ENCODE results near the gene WDR35.
A peak's percentile ranks its signal among the peaks of the same experiment; 100 is the strongest.
"Not testable (repeated sequence)": the region's sequence is repeated elsewhere in the genome, so short reads cannot be mapped to it uniquely, and the experiment has no call there.

The WDR35 gene

GRCh38 chr2:19890104-19890503 is 99.8 kb downstream of the WDR35 start:
- no peak for DNase-seq

GRCh38 chr2:19888831-19889230 is 101.1 kb downstream of the WDR35 start:
- DNase-seq = no peak

GRCh38 chr2:19887510-19887909 is 102.4 kb downstream of the WDR35 start:
- no peak for DNase-seq

DNA sequence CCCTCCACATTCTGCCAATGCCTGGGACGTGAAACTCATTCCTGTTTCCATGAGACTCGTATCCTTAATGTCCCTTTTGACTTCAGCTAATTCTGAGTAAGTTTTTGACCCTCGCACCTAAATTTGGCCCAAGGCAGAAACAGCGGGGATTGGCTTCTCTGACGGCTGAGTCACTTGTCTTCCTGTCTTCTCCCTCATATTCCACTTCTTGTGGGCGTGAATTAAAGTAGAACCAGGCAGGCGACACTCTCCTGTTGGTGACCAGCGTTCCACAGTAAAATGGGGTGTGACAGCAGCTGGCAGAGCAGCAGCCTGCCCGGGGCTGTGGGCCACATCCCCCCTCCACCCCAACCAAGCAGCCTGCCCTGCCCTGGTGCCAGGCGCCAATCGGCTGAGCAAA is 103.6 kb downstream of the WDR35 start:
- no peak for DNase-seq

GRCh38 chr2:19885791-19886190 is 104.1 kb downstream of the WDR35 start:
- no peak for DNase-seq

- DNase-seq = no peak
These were observed 105.8 kb downstream of the WDR35 start for GRCh38 chr2:19883971-19884720.

DNA sequence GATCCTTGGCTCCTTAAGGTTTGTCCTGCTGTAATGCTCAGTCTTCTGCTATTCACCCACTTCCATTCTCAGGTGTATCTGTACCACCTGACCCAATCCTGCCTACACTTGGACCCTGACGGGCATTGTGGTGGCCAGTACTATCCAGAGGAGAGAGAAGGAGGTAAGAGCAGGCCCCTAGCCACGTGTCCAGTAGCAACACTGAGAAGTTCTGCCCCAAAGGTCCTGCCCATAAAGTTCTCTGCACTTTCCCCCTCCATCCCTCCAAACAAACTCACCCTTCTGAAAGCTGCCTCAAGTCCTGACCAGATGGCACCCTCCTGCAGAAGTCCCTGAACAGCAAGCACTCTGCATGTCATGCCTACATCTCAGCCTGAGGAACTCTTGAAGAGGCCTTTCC is 106.4 kb downstream of the WDR35 start:
- DNase-seq = no peak

- DNase-seq = no peak
These were observed 107.6 kb downstream of the WDR35 start for GRCh38 chr2:19882286-19882685.

DNA sequence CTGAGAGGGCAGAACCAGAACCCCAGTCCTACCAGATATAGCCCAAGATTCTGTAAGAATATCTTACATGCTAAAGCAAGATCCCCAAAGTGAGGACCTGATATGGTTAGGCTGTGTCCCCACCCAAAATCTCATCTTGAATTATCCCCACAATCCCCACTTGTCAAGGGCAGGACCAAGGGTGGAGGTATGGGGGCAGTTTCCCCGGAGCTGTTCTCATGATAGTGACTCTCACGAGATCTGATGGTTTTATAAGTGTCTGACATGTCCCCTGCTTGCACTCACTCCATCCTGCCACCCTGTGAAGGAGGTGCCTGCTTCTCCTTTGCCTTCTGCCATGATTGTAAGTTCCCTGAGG is 108.0 kb downstream of the WDR35 start:
- DNase-seq = no peak

GRCh38 chr2:19881221-19881907 is 108.5 kb downstream of the WDR35 start:
- no peak for DNase-seq

- not testable (repeated sequence) for DNase-seq
These were observed 109.7 kb downstream of the WDR35 start for GRCh38 chr2:19880191-19880590.

GRCh38 chr2:19879120-19879519 is 110.8 kb downstream of the WDR35 start:
- DNase-seq = no peak

DNA sequence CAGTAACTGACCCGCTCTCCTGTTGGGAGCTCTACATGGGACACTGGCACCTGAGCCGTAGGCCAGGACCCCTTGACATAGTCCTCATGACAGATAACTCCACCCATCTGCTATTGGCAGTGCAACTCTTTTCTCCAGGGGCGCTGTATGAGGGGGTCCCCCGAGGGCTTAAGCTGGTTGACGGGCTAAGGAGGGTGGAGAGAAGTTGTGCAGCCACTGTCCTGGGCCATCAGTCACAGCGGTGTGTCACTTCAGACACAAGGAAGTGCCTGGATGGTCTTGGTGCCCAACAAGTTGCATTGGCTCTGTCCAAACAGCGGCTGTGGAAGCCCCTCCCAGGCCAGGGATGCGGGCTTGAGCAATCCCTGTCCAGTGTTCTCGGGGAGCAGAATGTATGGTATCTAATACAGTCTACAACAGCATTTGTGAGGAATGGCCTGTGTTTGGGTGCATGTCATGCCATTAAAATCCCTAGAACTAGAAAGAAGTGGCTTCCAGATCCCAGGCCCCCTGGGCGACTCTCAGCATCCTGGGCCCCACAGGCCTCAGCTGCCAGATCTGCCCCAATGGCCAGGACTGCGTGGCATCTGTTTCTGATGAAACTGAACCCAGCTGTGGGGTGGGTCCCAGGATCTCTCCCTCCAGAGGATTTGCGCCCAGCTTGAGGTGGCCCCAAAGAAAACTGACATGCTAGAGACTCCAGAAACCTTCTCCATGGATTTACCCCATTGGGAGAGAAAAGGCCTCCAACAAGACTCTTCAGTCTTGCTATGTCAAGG is 111.4 kb downstream of the WDR35 start:
- no peak for DNase-seq

- no peak for DNase-seq
These were observed 113.2 kb downstream of the WDR35 start for GRCh38 chr2:19876751-19877150.

- no peak for DNase-seq
These were observed 114.6 kb downstream of the WDR35 start for GRCh38 chr2:19875280-19875679.

GRCh38 chr2:19874726-19875125 is 115.2 kb downstream of the WDR35 start:
- no peak for DNase-seq

- DNase-seq = no peak
These were observed 116.9 kb downstream of the WDR35 start for GRCh38 chr2:19873014-19873413.

GRCh38 chr2:19872302-19872701 is 117.6 kb downstream of the WDR35 start:
- no peak for DNase-seq

DNA sequence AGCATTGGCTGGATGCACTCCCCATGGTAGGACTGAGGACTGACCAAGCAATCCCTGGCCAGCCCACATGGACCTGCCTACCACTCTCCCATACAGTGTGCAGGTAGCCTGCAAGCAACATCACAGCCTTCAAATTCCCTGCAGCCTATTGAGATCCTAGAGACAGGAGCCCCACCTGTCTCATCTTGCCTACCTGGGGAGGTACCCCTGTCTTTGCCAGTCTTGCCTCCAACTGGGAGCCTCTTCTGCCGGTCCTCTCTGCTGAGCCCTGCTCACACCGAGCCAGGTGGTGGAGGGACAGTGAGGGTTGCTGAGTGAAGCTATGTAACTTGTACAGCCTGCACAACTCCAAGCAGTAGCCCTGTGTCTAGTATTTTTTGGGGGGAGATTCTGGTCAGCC is 118.1 kb downstream of the WDR35 start:
- DNase-seq = no peak

- DNase-seq = no peak
These were observed 119.1 kb downstream of the WDR35 start for GRCh38 chr2:19870792-19871191.

- DNase-seq = peak; percentile 27
These were observed 121.0 kb downstream of the WDR35 start for GRCh38 chr2:19868701-19869580.

GRCh38 chr2:19868224-19868623 is 121.7 kb downstream of the WDR35 start:
- DNase-seq = no peak

DNA sequence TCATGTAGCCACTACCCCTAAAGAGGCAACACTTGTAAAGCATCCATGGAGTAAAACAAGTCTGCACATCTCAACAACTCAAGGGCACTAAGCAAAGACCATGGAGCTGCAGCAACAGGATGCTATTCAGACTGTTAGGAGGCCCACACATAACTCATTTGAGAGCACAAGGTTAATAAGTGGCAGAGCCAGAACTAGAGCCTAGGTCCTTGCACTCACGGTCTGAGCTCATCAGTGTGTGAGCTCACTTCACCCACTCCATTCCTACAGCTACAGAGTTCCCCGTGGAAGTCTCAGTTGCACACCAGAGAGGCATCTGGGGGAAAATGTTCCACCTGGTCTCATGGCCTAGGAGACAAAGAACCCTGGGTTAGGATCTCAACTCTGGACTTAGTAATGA is 123.1 kb downstream of the WDR35 start:
- no peak for DNase-seq
